Dendritic cell treated with granulocyte-macrophage colony-stimulating factor and Interleukin-4, amounts not matched to agents 40 ng/mL and 50 ng/mL, for 4 days (primary cell): ENCODE results near the gene ATPAF2.
"Not testable (repeated sequence)": the region's sequence is repeated elsewhere in the genome, so short reads cannot be mapped to it uniquely, and the experiment has no call there.

Experiments used
- H3K27ac Mint-ChIP-seq: one replicate; pipeline ENCODE4 v1.8.0; 2022; ENCODE audit warnings: mild to moderate bottlenecking, mixed read lengths
- H3K27me3 Mint-ChIP-seq: one replicate; pipeline ENCODE4 v1.8.0; 2022; ENCODE audit warnings: mild to moderate bottlenecking, mixed read lengths
- H3K36me3 Mint-ChIP-seq: one replicate; pipeline ENCODE4 v1.8.0; 2022; ENCODE audit warnings: low read depth, mixed read lengths
- H3K4me1 Mint-ChIP-seq: one replicate; pipeline ENCODE4 v1.8.0; 2022; ENCODE audit warnings: low read depth, mixed read lengths
- H3K4me3 Mint-ChIP-seq: one replicate; pipeline ENCODE4 v1.8.0; 2022; ENCODE audit warnings: mild to moderate bottlenecking, moderate library complexity, mixed read lengths
- H3K9me3 Mint-ChIP-seq: one replicate; pipeline ENCODE4 v1.8.0; 2022; ENCODE audit warnings: mixed read lengths
- intact Hi-C: fragments of 100-400 bp; cut with micrococcal nuclease; formaldehyde crosslinking; loops from one replicate; pipeline ENCODE4 v1.15.0; 2022

ATPAF2 gene

GRCh38 chr17:18014006-18014405 is 25.0 kb downstream of the ATPAF2 start:
- no peak overlapping the region for H3K27ac Mint-ChIP-seq
- intact Hi-C loops, result no loop called here
- H3K4me1 Mint-ChIP-seq, result no peaks in the 10 kb centered on the region

GRCh38 chr17:18011286-18011685 is 27.7 kb downstream of the ATPAF2 start:
- Mint-ChIP-seq H3K27ac (no peak overlapping the region), H3K36me3 (peaks cover 100% of the 10 kb centered on the region)
- intact Hi-C loops, result no loop called here

More at GRCh38 chr17:18014006-18014405, 25.0 kb downstream of the ATPAF2 start:
- Mint-ChIP-seq H3K36me3 (peaks cover 100% of the 10 kb centered on the region), H3K9me3 (no peaks in the 10 kb centered on the region), H3K4me3 (no peak overlapping the region), H3K27me3 (no peaks in the 10 kb centered on the region)

GRCh38 chr17:18009609-18010420 is 29.2 kb downstream of the ATPAF2 start:
- no peaks in the 10 kb centered on the region for H3K9me3 Mint-ChIP-seq
- intact Hi-C loops, result no loop called here
- peaks cover 99% of the 10 kb centered on the region for H3K36me3 Mint-ChIP-seq
- no peaks in the 10 kb centered on the region for H3K4me1 Mint-ChIP-seq
- H3K4me3 Mint-ChIP-seq, result no peak overlapping the region
- H3K27me3 Mint-ChIP-seq, result no peaks in the 10 kb centered on the region
- H3K27ac Mint-ChIP-seq, result no peak overlapping the region

More at GRCh38 chr17:18011286-18011685, 27.7 kb downstream of the ATPAF2 start:
- no peaks in the 10 kb centered on the region for H3K27me3 Mint-ChIP-seq
- no peak overlapping the region for H3K4me3 Mint-ChIP-seq
- H3K4me1 Mint-ChIP-seq, result no peaks in the 10 kb centered on the region
- H3K9me3 Mint-ChIP-seq, result no peaks in the 10 kb centered on the region

GRCh38 chr17:18008496-18009268 is 30.3 kb downstream of the ATPAF2 start:
- no peaks in the 10 kb centered on the region for H3K27me3 Mint-ChIP-seq

GRCh38 chr17:18006495-18007239 is 32.3 kb downstream of the ATPAF2 start:
- intact Hi-C loops, result no loop called here
- H3K27me3 Mint-ChIP-seq, result no peaks in the 10 kb centered on the region
- H3K4me1 Mint-ChIP-seq, result no peaks in the 10 kb centered on the region
- H3K27ac Mint-ChIP-seq, result no peak overlapping the region
- peaks cover 75% of the 10 kb centered on the region for H3K36me3 Mint-ChIP-seq
- no peak overlapping the region for H3K4me3 Mint-ChIP-seq
- H3K9me3 Mint-ChIP-seq, result no peaks in the 10 kb centered on the region

More at GRCh38 chr17:18008496-18009268, 30.3 kb downstream of the ATPAF2 start:
- H3K9me3 Mint-ChIP-seq, result no peaks in the 10 kb centered on the region
- peaks cover 95% of the 10 kb centered on the region for H3K36me3 Mint-ChIP-seq
- intact Hi-C loops, result no loop called here
- H3K27ac Mint-ChIP-seq, result no peak overlapping the region
- no peaks in the 10 kb centered on the region for H3K4me1 Mint-ChIP-seq
- no peak overlapping the region for H3K4me3 Mint-ChIP-seq

- no peaks in the 10 kb centered on the region for H3K4me1 Mint-ChIP-seq
- H3K36me3 Mint-ChIP-seq, result peaks cover 63% of the 10 kb centered on the region
- intact Hi-C loops, result no loop called here
- no peaks in the 10 kb centered on the region for H3K9me3 Mint-ChIP-seq
- H3K27ac Mint-ChIP-seq, result no peak overlapping the region
- H3K4me3 Mint-ChIP-seq, result no peak overlapping the region
- no peaks in the 10 kb centered on the region for H3K27me3 Mint-ChIP-seq
Measured at GRCh38 chr17:18005496-18005895, 33.5 kb downstream of the ATPAF2 start.

GRCh38 chr17:18004884-18005305 is 34.1 kb downstream of the ATPAF2 start:
- Mint-ChIP-seq H3K36me3 (peaks cover 57% of the 10 kb centered on the region), H3K4me1 (no peaks in the 10 kb centered on the region), H3K9me3 (no peaks in the 10 kb centered on the region), H3K4me3 (no peak overlapping the region), H3K27me3 (no peaks in the 10 kb centered on the region), H3K27ac (no peak overlapping the region)
- intact Hi-C loops, result no loop called here

GRCh38 chr17:18004345-18004744 is 34.6 kb downstream of the ATPAF2 start:
- intact Hi-C loops, result no loop called here
- Mint-ChIP-seq H3K27ac (no peak overlapping the region), H3K4me3 (no peak overlapping the region), H3K36me3 (peaks cover 51% of the 10 kb centered on the region), H3K4me1 (no peaks in the 10 kb centered on the region), H3K9me3 (no peaks in the 10 kb centered on the region), H3K27me3 (no peaks in the 10 kb centered on the region)

GRCh38 chr17:18002171-18002570 is 36.8 kb downstream of the ATPAF2 start:
- Mint-ChIP-seq H3K27ac (no peak overlapping the region), H3K9me3 (no peaks in the 10 kb centered on the region), H3K4me3 (no peak overlapping the region), H3K36me3 (peaks cover 30% of the 10 kb centered on the region), H3K27me3 (no peaks in the 10 kb centered on the region), H3K4me1 (no peaks in the 10 kb centered on the region)
- intact Hi-C loops, result no loop called here

GRCh38 chr17:18000030-18000408 is 38.9 kb downstream of the ATPAF2 start:
- H3K9me3 Mint-ChIP-seq, result no peaks in the 10 kb centered on the region

GRCh38 chr17:17999364-18000029 is 39.5 kb downstream of the ATPAF2 start:
- intact Hi-C loops, result no loop called here
- no peaks in the 10 kb centered on the region for H3K27me3 Mint-ChIP-seq
- H3K9me3 Mint-ChIP-seq, result no peaks in the 10 kb centered on the region
- H3K4me3 Mint-ChIP-seq, result no peak overlapping the region
- H3K4me1 Mint-ChIP-seq, result no peaks in the 10 kb centered on the region
- no peak overlapping the region for H3K27ac Mint-ChIP-seq
- peaks cover 4% of the 10 kb centered on the region for H3K36me3 Mint-ChIP-seq

More at GRCh38 chr17:18000030-18000408, 38.9 kb downstream of the ATPAF2 start:
- H3K27ac Mint-ChIP-seq, result no peak overlapping the region
- H3K4me3 Mint-ChIP-seq, result no peak overlapping the region
- intact Hi-C loops, result no loop called here
- no peaks in the 10 kb centered on the region for H3K4me1 Mint-ChIP-seq
- H3K36me3 Mint-ChIP-seq, result peaks cover 8% of the 10 kb centered on the region
- no peaks in the 10 kb centered on the region for H3K27me3 Mint-ChIP-seq

- Mint-ChIP-seq H3K27ac (no peak overlapping the region), H3K9me3 (no peaks in the 10 kb centered on the region), H3K36me3 (no peaks in the 10 kb centered on the region), H3K4me3 (no peak overlapping the region), H3K27me3 (no peaks in the 10 kb centered on the region), H3K4me1 (no peaks in the 10 kb centered on the region)
- intact Hi-C loops, result no loop called here
Measured at GRCh38 chr17:17998934-17999333, 40.0 kb downstream of the ATPAF2 start.

- H3K27me3 Mint-ChIP-seq, H3K36me3 Mint-ChIP-seq, H3K4me1 Mint-ChIP-seq, H3K9me3 Mint-ChIP-seq, H3K27ac Mint-ChIP-seq, H3K4me3 Mint-ChIP-seq, intact Hi-C loops: not testable (repeated sequence)
Measured at GRCh38 chr17:17995887-17996286, 43.1 kb downstream of the ATPAF2 start.
